Pons (tissue), 1 donor: Measurements from ENCODE around the gene PTGDS.

ENCODE experiments used
- DNase-seq: peaks from one replicate; pipeline ENCODE4 v3.0.0-alpha.2; 2016; ENCODE audit warnings: low spot score

The PTGDS gene

GRCh38 chr9:137026384-137026783 lies 49.1 kb downstream of the PTGDS start:
- no peak for DNase-seq

- DNase-seq: no peak
Observed at GRCh38 chr9:137026828-137027227, 49.5 kb downstream of the PTGDS start.

GRCh38 chr9:137027369-137028262 lies 50.3 kb downstream of the PTGDS start, which contains the start of gene ABCA2:
ABCA2 (minus strand) TSS chr9:137028237; CDS start chr9:137028140, 97 bp downstream.
- no peak for DNase-seq

- DNase-seq: peak; percentile 56
Observed at GRCh38 chr9:137028263-137029057, 51.2 kb downstream of the PTGDS start.

DNA sequence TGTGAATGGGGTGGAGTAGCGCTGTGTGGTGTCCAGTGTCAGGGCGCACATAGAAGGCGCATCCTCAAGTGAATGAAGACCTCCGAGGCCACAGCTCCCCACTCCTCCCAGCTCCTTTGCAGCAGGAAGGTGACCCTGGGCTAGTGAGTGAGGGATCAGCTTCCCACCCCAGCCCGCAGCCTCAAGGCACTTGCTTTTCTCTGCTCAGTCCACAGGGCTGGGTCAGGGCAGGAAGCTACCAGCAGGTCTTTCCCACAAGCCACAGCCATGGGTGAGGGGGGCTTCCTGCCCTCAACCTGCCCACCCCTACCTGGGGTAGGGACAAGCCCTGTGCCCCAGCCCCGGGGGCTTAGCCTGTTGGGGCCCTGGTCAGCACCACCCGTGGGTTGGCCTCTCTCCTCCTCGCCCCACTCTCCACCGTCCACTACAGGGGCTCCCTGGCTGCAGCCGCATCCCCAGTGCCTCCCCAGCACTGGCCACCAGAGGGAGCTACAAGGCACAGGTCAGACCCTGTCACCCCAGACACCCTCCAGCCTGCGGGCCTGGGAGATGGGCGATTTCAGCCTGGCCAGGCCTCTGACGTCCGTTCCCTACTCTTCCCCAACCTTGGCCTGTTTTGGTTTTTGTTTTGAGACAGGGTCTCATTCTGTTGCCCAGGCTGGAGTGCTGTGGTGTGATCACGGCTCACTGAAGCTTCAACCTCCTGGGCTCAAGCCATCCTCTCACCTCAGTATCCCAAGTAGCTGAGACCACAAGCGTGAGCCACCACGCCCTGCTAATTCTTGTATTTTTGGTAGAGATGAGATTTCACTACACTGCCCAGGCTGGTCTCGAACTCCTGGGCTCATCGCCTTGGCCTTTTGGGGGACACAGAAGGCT lies 52.0 kb downstream of the PTGDS start:
- DNase-seq: peak; percentile 80

GRCh38 chr9:137030006-137030405 lies 52.7 kb downstream of the PTGDS start:
- DNase-seq: no peak

DNA sequence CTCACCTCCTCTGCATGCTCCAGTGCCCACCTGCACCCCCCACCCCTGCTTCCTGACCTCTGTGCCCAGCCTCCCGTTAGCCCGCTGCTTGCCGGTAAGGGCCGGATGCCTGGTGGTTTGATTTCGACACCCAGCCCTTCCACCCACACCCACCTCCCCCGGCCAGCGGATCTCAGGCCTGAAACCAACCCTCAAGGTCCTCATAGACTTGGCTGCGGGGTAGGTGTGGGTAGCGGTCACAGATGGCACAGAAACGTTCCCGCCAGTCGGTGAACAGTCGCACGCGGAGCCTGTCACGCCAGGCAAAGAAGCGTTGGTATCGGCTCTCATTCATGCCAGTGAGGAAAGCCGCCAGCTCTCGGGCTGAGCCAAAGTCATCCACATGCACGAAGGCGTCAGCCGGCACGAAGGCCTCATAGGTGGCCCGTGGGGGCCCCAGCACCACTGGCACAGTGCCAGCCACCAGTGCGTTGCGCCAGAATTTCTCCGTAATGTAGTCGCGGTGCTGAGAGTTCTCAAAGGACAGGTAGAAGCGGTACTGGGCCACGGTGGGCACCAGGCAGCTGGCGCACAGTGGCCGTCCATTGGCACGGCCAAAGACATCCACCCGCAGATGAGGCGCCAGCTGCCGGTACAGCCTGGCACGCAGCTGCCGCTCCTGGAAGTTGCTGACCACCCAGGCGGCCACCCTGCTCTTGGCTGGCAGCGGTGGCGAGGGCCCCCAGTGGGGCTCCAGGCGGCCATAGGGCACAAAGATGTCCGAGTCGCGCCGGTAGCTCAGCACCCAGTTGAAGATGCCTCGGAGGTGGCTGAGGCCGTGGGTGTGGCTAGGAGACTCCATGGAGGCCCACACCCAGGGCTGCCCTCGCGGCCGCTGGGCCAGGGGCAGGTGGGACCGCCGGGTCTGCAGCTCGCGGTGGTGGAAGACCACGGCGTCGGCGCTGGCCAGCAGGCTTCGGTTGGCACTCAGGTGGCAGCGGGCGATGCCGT lies 53.5 kb downstream of the PTGDS start:
- no peak for DNase-seq
